Measurements from ENCODE around the gene NAA38. TPM values are rescaled to one million over a fixed set of nuclear protein-coding genes. Genes with fewer than 3 reads are reported as not detected.

The NAA38 gene
- total RNA-seq, 1 donor: 29.7 TPM

GRCh38 chr17:7854078-7854777, 3.1 kb downstream of the NAA38 start:
- Histone ChIP-seq H4K20me1 (ENCODE audit: insufficient read depth, low read length) (peaks cover 31% of the 10 kb centered on the region), H3K4me2 (ENCODE audit: insufficient read depth, low read length) (no peak overlapping the region), H3K4me1 (ENCODE audit: insufficient read depth, low read length) (peaks cover 27% of the 10 kb centered on the region), H3K79me2 (ENCODE audit: insufficient read depth, low read length) (peaks cover 20% of the 10 kb centered on the region), H3K27ac (ENCODE audit: low read depth, low read length) (no peak overlapping the region), H3K9me3 (ENCODE audit: low read depth, low read length) (no peaks in the 10 kb centered on the region), H3K4me3 (ENCODE audit: insufficient read depth, low read length) (no peak overlapping the region), H2AFZ (ENCODE audit: low read length) (no peak overlapping the region), H3K36me3 (ENCODE audit: insufficient read depth, low read length) (peaks cover 38% of the 10 kb centered on the region), H3K27me3 (ENCODE audit: insufficient read depth, low read length) (no peaks in the 10 kb centered on the region)
- DNase-seq (ENCODE audit: insufficient read length, low spot score, missing footprints): no peak
- TF ChIP-seq CTCF (IDR thresholded peaks at IDR 0.05; ENCODE audit: extremely low read depth, low read depth, low read length): no peak

GRCh38 chr17:7853691-7854038, 3.7 kb downstream of the NAA38 start:
- Histone ChIP-seq H2AFZ (ENCODE audit: low read length) (no peak overlapping the region), H3K4me3 (ENCODE audit: insufficient read depth, low read length) (no peak overlapping the region), H4K20me1 (ENCODE audit: insufficient read depth, low read length) (peaks cover 34% of the 10 kb centered on the region), H3K27me3 (ENCODE audit: insufficient read depth, low read length) (no peaks in the 10 kb centered on the region), H3K4me1 (ENCODE audit: insufficient read depth, low read length) (peaks cover 22% of the 10 kb centered on the region), H3K4me2 (ENCODE audit: insufficient read depth, low read length) (no peak overlapping the region), H3K9me3 (ENCODE audit: low read depth, low read length) (no peaks in the 10 kb centered on the region), H3K79me2 (ENCODE audit: insufficient read depth, low read length) (peaks cover 17% of the 10 kb centered on the region), H3K36me3 (ENCODE audit: insufficient read depth, low read length) (peaks cover 41% of the 10 kb centered on the region), H3K27ac (ENCODE audit: low read depth, low read length) (no peak overlapping the region)
- TF ChIP-seq CTCF (IDR thresholded peaks at IDR 0.05; ENCODE audit: extremely low read depth, low read depth, low read length): no peak
- DNase-seq (ENCODE audit: insufficient read length, low spot score, missing footprints): no peak

- no peaks in the 10 kb centered on the region for H3K9me3 ChIP-seq (ENCODE audit: low read depth, low read length)
- peaks cover 43% of the 10 kb centered on the region for H3K36me3 ChIP-seq (ENCODE audit: insufficient read depth, low read length)
- H2AFZ ChIP-seq (ENCODE audit: low read length): no peak overlapping the region
- no peak for TF ChIP-seq CTCF (IDR thresholded peaks at IDR 0.05; ENCODE audit: extremely low read depth, low read depth, low read length)
- no peak overlapping the region for H3K27ac ChIP-seq (ENCODE audit: low read depth, low read length)
- H3K79me2 ChIP-seq (ENCODE audit: insufficient read depth, low read length): peaks cover 12% of the 10 kb centered on the region
- H3K4me1 ChIP-seq (ENCODE audit: insufficient read depth, low read length): peaks cover 19% of the 10 kb centered on the region
- H3K4me2 ChIP-seq (ENCODE audit: insufficient read depth, low read length): no peak overlapping the region
- H4K20me1 ChIP-seq (ENCODE audit: insufficient read depth, low read length): peaks cover 34% of the 10 kb centered on the region
- no peak overlapping the region for H3K4me3 ChIP-seq (ENCODE audit: insufficient read depth, low read length)
- no peak for DNase-seq (ENCODE audit: insufficient read length, low spot score, missing footprints)
- H3K27me3 ChIP-seq (ENCODE audit: insufficient read depth, low read length): no peaks in the 10 kb centered on the region
Observed at GRCh38 chr17:7852919-7853690, 4.3 kb downstream of the NAA38 start.

- Histone ChIP-seq H3K4me1 (ENCODE audit: insufficient read depth, low read length) (peaks cover 19% of the 10 kb centered on the region), H3K79me2 (ENCODE audit: insufficient read depth, low read length) (peaks cover 11% of the 10 kb centered on the region), H3K27me3 (ENCODE audit: insufficient read depth, low read length) (no peaks in the 10 kb centered on the region), H3K27ac (ENCODE audit: low read depth, low read length) (no peak overlapping the region), H3K4me3 (ENCODE audit: insufficient read depth, low read length) (no peak overlapping the region), H4K20me1 (ENCODE audit: insufficient read depth, low read length) (peaks cover 34% of the 10 kb centered on the region), H2AFZ (ENCODE audit: low read length) (no peak overlapping the region), H3K4me2 (ENCODE audit: insufficient read depth, low read length) (no peak overlapping the region), H3K9me3 (ENCODE audit: low read depth, low read length) (no peaks in the 10 kb centered on the region), H3K36me3 (ENCODE audit: insufficient read depth, low read length) (peaks cover 46% of the 10 kb centered on the region)
- no peak for TF ChIP-seq CTCF (IDR thresholded peaks at IDR 0.05; ENCODE audit: extremely low read depth, low read depth, low read length)
- no peak for DNase-seq (ENCODE audit: insufficient read length, low spot score, missing footprints)
Observed at GRCh38 chr17:7852262-7852670, 5.1 kb downstream of the NAA38 start.
